HK-2 (cell line): ENCODE data around the gene RYK.

Experiments
- DNase-seq: peaks from one replicate; pipeline ENCODE4 v3.0.0-alpha.2; 2018; ENCODE audit not compliant: unreplicated experiment

Gene RYK

DNA sequence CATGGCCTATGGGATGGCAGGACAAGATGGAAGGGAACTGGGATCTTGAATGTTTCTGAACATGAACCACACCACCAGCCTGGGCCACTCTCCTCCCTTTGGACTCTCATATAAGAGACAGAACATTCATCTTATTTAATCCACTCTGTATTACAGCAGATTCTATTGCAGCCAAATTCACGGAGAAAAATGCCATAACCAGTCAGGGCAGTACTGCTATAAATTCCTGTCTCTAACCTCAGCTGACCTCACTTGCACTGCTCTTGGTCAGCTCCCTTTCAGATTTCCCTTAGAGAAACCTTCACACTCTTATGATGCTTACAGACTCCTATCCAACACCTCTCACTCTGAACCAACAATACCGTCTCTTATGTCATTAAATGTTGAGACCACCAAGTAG lies 101.4 kb downstream of the RYK start:
- DNase-seq: no peak

DNA sequence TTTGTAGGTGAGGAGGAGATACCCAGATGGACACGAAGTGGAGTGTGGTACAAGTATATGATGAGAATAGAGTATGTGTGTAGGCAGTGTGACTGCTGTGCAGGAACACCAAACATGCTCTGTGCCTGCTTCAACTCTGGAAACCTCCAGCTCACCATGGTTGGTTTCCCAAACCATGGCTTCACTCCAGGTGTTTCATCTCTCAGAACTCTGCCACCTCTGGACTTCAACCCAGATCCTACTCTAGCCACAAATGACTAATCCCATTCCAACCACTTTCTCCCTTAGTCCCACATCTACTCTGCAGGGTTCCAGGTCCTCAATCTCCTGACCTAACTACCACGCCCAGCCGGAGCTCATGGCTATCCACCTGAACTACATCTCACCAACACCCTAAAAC lies 102.1 kb downstream of the RYK start:
- no peak for DNase-seq

DNA sequence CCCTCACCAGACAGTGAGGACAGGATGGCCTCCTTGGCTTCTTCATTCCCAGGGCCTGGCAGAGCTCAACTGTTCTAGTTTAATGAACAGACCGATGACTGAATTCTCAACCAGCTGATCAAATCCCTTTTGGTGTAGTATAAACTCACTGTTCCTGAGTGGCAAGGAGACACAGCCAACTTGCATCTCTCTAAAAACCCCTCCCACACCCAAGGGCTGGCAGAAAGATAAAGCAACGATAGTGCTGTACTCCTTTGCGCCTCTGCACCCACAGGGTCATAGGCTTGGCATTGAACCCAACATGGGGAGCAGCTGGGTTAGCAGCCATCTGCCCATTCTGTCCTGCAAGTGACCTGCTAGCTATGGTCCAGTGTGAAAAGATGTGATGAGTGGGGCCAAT lies 103.2 kb downstream of the RYK start:
- DNase-seq: no peak

DNA sequence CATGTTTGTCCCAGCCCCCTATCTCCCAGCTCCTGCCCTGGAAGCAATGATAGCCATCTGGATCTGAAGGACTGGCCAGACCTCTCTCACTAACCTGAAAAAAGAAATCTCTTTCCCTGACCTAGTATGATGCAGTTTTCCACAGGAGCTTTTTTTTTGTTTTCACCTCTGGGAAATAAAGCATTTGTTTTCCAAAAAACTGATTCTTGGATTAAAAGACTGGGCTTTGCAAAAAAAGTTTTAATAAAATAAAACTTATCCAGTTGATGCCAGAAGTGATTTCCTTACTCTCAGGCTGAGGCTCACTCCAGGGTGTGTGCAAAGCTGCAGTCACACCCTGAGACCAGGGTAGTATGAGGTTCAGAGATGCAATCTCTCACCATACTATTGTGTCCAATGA lies 104.0 kb downstream of the RYK start:
- no peak for DNase-seq

DNA sequence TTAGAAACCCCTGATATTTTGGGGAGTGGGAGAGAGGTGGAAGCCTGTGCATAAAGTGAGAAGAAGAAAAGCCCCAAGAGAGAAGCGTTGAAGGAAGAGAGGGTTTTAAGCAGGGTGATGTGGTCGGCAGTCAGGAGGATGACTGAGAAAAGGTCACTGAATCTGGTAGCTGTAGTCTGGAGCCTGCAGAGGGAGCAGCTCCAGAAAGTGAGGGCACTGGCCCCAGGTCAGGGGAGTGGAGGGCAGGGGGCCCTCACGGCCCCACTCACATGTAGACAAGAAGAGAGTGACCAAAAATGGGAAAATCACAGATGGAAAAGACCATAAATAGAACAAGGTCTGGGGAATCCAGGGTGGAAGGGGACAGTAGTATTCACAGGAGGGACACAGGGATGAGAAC lies 105.5 kb downstream of the RYK start:
- DNase-seq: no peak

DNA sequence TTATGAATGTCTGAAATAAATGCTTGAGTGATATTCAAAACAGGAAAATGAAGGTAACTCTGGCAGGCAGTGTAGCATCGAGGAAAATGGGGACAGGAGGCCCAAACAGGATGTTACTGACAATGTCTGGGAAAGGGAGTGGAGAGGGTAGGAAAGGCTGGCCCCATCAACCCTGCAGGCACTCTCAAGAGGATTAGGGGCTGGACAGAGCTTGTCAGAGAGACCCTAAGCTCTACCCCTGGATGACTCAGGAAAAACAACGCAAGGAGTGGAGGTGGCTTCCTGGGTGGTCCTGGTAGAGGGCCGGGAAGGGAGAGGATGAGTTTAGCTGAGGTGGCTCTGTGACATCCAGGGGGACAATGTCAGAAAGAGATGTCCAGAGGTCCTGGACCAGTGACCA lies 106.0 kb downstream of the RYK start:
- DNase-seq: no peak

DNA sequence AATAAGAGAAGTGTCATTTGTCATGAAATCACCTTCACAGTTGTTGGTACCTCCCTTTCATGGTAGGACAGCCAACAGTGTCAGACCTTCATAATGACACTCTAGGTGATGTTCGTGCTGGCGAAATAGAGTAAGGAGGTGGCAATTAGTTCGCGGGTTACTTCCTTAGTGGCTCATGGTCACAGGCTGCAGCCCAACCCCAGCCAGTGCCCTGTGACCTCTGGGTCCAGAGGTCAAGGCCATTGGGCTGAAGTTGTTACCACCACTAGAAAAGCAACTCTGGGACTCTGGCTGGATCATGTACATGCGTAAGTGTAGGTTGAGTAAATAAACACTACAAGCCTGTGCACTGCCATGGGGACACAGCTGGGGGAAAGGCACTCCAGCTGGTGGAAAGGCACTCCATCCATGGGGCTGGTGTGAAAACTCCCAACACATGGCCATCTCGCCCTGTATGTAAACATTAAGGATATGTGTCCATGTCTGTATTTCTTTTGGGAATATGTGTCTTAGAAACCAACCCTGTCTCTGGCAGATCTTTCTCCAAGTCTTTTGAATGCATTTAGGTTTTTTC lies 106.7 kb downstream of the RYK start:
- DNase-seq: no peak

DNA sequence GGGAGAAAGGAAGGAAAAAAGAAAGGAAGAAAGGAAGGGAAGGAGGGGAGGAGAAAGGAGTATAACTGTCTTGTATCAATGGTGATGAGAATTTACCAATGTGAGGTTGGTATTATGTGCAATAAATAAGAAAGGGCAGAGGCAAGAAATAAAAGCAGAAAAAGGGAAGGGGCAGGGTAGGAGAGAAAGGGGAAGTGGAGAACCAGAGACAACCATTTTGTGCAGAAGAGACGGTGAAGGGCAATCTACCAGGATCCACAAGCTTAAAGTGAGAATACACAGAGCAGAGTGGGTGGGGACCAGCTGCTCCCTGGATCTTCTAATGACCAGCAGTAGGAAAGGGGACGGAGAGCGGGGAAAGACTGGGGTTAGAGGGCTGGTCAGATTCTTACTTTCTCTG lies 114.1 kb downstream of the RYK start:
- no peak for DNase-seq

DNA sequence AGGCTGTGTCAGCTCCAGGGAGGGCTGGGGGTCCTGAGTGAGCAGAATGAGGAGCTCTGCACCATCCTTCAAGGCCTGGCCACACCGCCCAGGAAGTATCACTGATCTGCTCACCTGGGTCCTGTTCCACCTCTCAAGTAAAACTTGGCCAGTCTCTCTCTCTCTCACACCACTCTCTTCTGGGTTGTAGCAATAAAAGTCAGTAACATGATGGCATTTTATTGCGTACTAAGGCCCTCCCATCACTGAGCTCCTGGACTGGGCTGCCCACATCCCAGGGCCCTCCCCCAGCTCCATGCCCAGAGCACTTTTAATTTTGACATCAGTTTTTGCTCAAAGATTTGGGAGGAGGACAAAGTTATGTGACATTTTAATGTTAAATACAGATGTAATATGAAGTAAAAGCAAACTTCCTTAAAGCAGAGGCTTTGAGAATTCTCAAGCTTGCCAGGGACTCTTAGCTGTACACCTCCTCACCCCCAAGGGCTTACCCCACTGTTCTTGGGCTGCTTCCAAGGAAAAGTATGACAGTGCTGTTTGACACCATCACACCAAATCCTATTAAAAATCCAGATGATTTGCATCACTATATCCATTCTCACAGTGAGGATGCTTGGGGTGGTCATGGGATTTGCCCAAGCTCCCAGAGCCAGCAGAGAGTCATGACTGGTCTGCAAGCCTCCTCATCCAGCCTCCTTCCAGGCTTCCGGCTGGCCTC lies 115.8 kb downstream of the RYK start:
- DNase-seq: no peak

DNA sequence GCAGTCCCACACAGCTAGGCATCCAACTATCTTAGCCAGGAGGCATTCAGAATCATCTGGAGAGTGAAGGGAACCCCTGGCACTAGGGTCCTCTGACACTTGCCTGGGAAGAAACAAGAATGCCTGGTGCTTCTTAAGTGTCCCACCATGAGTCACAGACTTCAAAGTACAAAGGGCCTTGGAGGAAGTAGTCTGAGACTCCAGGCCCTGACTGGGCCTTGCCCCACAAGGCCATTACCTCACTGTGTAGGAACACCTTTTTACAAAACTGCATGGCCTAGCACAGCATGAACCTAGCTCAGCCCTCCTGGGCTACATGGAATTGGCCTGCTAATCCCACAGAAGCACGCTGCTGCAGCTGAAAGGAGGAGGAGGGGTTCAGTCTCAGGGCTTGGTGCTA lies 116.4 kb downstream of the RYK start:
- no peak for DNase-seq

DNA sequence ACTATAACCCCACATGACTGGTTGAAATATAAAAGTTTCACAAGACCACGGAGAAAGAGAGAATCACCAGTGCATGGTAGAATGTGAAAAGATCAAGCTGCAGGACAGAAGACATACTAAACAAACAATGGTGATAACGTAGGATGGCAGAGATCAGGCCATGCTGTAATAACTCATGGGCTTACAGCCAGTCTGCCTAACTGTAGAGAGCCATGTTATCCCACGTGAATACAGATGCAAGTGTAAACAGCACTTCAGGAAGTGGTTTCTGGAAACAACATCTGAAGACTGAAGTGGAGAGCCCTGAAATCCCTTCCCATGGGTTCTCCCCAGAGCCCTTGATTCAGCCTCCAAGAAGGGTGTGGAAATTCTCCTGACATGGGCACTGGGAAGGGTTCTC lies 117.7 kb downstream of the RYK start:
- no peak for DNase-seq

DNA sequence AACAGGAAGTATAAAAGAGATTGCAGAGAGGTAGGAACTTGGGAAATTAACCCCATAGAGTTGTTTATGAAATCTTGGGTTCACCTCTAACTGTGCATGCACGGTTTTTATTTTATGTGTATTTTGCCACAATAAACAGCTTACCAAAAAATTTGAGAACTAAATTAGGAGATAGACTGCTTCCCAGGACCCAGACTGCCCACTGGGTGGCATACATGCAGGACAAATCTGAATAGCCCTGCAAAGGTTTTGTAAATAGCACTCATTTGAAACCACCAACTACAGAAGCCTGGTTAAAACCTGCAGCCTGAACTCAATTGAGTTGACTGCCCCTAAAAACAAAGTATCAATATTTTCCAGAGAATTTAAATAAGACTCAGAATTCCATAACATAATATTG lies 124.5 kb downstream of the RYK start:
- DNase-seq: no peak

DNA sequence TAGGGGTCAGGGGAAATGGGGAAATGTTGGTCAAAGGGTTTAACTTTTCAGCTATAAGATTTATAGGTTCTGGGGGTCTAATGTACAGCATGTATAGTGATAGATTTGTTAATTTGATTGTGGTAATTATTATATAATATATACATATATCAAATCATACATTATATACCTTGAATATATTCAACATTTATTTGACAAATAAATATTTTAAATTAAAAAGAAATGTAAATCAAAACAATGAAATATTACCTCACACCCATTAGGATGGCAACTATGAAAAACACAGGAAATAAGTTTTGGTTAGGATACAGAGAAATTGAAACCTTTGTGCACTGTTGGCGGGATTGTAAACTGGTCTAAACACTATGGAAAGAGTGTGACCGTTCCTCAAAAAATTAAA lies 135.9 kb downstream of the RYK start:
- no peak for DNase-seq

DNA sequence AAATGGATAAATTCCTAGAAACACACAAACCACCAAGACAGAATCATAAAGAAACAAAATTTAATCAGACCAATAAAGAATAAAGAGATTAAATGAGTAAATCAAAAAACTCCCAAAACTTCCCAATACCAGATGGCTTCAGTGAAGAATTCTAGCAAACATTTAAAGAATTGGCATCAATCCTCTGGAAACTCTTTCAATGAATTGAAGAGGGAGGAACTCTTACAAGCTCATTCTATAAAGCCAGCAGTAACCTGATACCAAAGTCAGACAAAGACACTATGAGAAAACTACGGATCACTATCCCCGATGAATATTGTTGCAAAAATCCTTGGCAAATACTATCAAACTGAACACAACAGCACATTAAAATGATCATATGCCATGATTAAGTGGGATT lies 139.0 kb downstream of the RYK start:
- no peak for DNase-seq

DNA sequence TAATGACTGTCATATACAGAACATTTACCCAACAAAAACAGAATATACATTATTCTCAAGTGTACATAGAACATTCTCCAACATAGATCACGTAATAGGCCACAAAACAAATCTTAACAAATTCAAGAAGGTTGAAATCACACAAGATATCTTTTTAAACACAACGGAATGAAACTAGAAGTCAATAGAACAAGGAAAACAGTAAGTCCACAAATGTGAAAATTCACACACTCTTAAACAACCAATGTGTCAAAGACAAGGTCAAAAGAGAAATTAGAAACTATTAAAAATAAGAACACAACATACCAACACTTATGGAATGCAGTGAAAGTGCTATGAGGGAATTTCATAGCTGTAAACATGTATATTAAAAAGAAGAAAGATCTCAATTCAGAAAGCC lies 139.7 kb downstream of the RYK start:
- DNase-seq: no peak
